NCI-H2196 (cell line): ENCODE measurements around the gene SIK3.
"Not testable (repeated sequence)": the region's sequence is repeated elsewhere in the genome, so short reads cannot be mapped to it uniquely, and the experiment has no call there.

Source experiments
- DNase-seq: peaks from one replicate; lab custom pipeline; 2025; ENCODE audit not compliant: unreplicated experiment; lab: John Stamatoyannopoulos, UW

SIK3 gene

DNA sequence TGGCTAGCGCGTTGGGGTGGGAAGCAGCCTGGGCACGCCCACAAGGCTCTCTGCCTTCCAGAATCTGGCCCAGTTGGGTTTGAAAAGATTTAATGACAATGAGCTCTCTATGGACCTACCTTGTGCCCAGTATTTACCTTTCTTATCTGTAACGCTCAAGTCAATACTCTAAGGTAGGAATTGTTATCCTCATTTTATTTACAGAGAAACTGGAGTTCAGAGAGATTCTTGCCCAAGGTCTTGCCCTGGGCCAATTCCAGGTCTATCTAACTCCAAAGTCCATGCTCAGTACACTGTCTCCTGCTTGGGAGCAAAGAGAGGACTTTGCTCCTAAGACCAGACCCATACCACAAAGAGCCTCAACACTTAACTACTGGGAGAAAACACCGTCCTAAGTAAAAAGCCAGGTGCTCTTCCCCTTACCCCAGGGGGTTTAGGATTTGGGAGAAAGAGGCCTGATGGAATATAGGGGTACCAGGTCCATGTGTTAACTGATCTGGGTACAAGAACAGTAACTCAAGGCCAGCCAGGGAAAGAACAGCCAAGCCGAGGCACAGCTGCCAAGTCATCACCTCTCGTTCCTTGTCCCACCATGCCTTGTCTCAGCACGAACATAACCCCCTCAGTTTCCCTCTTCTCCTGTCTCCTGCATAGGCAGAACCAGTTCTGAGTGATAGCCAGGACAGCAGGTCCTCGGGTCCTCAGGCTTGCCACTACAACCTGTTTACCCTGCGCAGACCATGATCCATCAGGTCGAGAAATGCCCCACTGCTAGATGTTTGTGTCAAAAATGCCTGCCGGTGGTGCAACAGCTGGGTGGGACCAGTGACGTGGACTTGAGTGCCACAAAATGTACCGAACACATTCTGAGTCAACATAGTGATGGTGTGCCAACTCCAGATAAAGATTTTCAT, 289.7 kb downstream of the SIK3 start:
- no peak for DNase-seq

DNA sequence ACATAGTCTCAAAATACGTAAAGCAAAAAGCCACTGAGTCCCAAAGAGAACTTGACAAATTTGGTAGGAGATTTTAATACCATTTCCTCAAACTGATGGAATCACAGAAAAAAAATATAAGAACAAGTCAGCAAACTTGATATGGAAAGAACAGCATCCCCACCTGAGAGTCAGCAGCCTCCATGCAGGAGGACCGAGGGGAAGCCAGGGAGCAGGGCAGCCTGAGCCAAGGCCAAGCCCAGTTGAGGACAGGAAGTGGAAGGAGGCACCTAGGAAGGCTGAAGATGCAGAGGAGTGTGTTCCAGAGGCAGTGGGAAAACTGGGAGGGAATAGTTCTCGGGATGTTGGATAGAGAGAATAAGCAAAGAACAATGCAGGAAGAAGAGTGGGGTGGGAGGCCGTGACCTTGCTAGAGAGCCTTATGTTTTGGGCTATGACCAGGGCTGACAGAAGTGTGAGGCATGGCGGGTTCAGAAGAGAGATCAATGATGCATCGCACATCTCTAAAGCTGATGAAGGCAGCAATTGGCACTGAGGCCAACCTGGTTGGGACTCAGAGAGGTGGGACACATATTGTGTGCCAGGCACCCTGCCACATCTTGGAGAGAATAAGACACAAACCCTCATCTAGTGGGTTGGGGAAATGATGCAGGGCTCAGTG, 290.5 kb downstream of the SIK3 start:
- DNase-seq: no peak

DNA sequence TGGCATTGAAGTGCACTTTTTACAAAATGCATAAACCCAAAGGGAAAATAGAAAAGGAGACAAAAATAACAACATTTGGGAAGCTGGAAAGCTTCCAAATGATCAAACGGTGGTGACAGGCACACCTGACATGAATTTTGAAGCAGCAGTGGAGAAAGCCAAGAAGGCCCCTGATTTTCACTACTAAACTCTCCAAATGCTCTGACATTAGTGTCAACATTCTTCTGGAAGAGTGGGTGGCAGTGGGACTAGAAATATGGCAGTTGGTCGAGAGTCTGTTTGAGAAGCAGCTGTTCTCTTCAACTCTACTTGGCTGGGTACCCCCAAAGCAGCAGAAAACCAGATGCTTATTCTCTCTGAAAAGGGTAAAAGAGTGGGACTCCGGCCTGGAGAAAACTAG, 294.2 kb downstream of the SIK3 start:
- DNase-seq: no peak

DNA sequence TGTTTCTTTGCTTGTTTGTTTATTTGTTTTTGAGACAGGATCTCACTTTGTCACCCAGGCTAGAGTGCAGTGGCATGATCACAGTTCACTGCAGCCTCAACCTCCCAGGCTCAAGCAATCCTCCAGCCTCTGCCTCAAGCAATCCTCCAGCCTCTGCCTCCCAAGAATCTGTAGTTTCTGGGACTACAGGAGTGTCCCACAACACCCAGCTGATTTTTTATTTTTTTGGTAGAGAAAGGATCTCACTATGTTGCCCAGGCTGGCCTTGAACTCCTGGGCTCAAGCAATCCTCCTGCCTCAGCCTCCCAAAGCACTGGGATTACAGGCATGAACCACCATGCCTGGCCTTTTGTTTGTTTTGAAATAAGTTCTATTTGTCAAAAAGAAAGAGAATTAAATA, 296.6 kb downstream of the SIK3 start:
- DNase-seq: not testable (repeated sequence)

DNA sequence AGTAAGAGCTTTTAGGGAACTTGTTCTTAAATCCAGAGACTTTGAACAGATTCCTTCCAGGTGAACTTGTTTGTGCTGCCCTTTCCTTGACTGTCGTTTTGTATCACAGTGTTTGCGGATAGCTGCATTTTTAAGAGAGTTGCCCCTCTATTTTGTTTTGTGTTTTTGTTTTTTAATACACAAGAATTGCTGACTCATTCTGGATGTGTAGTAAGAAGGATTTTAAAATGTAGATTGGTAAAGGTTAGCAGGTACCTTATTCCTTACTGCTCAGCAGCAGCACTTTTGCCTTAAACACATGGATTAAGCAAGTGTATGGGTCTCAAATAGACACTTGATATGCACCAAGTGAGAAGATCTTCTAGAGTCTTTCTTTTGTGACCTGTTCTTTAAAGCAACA, 297.6 kb downstream of the SIK3 start:
- no peak for DNase-seq

DNA sequence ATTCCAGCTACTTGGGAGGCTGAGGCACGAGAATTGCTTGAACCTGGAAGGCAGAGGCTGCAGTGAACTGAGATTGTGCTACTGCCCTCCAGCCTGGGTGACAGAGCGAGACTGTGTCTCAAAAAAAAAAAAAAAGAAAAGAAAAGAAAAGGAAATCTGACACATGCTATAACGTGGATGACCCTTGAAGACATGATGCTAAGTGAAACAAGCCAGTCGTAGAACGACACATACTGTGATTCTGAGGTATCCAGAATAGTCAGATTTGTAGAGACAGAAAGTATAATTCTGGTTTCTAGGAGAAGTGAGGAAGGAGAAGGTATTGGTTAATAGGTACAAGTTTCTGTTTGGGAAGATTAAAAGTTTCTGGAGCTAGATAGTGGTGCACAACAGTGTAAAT, 299.9 kb downstream of the SIK3 start:
- no peak for DNase-seq

DNA sequence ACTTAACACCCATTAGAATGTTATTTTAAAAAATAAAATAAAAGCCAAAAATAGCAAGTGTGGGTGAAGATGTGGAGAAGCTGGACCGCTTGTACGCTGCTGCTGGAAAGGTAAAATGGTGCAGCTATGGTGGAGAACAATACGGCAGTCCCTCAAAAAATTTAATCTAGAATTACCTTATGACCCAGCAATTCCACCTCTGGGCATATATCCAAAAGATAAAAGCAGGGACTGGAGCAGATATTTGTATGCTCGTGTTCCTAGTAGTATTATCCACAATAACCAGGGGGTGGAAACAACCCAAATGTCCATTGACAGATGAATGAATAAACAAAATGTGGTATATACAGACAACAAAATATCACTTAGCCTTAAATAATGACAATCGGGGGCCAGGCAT, 300.4 kb downstream of the SIK3 start:
- DNase-seq: no peak

DNA sequence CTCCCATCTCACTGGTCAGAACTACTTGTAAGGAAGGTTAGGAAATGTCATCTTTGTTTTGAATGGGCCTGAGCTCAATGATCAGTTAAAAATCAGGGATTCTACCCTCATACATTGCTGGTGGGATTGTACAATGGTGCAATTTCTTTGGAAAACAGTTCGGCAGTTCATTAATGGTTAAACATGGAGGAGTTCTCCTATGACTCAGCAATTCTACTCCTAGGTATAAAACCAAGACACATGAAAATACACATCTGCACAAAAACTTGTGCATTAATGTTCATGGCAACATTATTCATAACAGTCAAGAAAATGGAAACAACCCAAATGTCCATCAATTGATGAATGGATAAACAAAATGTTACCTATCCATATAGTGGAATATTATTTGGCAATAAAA, 301.7 kb downstream of the SIK3 start:
- no peak for DNase-seq

DNA sequence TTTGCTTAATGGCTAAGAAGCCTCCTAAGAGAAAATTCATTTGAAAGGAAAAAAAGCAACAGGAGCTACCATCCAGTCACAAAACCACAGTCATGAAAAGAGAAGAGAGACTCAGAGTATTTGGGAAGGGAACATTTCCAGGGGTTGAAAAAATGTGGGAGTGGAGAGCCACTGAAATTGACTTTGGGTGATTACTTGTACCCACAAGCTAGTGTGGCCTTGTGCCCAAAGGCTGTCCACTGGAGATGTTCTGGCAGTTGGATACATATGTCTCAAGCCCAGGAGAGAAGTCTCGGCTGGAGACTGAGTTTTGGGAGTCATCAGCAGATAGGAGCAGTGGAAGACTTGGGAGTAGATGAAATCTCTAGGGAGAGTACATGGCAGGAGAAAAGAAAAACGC, 303.4 kb downstream of the SIK3 start:
- DNase-seq: no peak

DNA sequence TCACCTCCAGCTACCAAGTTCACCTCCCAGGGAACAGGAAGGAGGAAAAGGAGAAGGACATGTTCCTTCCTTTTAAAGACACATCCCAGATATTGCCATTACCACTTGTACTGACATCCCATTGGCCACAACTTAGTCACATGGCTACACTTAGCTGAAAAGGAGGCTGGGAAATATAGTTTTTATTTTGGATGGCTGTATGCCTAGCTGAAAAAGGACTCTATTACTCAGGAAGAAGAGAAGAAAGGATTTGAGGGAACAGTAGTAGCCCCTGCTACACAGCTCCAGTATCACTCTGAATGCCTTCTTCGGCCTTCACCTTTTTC, 304.5 kb downstream of the SIK3 start:
- no peak for DNase-seq
